Measurements from ENCODE around the gene L1CAM. TPM values are rescaled to one million over a fixed set of nuclear protein-coding genes. Genes with fewer than 3 reads are reported as not detected.

L1CAM gene
- total RNA-seq, 2 donors from 2014 or later = 1.1 to 1.8 TPM

DNA sequence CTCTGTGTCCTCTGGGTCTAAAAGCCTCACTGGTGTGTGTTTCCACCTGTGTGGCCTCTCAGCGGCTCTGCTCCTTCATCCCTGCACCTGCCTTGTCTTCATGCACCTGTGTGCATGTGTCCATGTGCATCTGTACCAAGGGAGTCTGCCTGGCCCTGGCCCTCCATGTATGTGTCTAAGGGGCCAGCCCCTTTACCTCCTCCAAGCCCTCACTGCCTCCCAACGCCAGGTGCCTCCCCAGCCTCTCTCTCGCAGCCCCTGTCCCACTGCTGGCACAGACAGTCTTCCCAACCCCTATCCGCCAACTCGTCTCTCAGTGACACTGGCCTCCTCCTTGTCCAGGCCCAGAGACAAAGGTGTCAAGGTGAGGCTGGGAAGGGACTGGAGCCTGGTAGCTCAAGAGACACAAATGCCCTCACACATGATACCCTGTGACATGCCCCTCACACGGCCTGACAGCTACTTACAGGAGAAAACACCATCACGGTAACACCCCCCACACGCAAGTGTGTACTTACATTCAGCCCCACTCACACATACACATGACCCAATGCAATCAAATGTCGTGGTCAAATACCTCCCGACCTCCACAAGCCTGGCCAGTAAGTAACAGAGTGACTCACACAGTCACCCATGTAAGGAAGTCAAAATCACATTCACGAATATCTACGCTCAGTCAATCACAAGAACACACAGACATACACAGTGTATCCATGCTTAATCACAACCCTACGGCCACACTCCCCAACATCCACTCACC lies 11.4 kb downstream of the L1CAM start:
- Mint-ChIP-seq H3K36me3 (no peaks in the 10 kb centered on the region), H3K9me3 (peaks cover 4% of the 10 kb centered on the region in 2 donors), H3K27ac (peak overlapping the region in 1 of 2 donors; percentile 14)
- DNase-seq (ENCODE audit: low spot score in 2 of 2) (no peak), ATAC-seq (no peak)

GRCh38 chrX:153874085-153874365 lies 11.9 kb downstream of the L1CAM start:
- H3K9me3 Mint-ChIP-seq = peaks cover 4% of the 10 kb centered on the region in 2 donors
- peak overlapping the region in 1 of 2 donors; percentile 14 for H3K27ac Mint-ChIP-seq
- H3K36me3 Mint-ChIP-seq = no peaks in the 10 kb centered on the region
- DNase-seq (ENCODE audit: low spot score in 2 of 2) (no peak), ATAC-seq (no peak)

DNA sequence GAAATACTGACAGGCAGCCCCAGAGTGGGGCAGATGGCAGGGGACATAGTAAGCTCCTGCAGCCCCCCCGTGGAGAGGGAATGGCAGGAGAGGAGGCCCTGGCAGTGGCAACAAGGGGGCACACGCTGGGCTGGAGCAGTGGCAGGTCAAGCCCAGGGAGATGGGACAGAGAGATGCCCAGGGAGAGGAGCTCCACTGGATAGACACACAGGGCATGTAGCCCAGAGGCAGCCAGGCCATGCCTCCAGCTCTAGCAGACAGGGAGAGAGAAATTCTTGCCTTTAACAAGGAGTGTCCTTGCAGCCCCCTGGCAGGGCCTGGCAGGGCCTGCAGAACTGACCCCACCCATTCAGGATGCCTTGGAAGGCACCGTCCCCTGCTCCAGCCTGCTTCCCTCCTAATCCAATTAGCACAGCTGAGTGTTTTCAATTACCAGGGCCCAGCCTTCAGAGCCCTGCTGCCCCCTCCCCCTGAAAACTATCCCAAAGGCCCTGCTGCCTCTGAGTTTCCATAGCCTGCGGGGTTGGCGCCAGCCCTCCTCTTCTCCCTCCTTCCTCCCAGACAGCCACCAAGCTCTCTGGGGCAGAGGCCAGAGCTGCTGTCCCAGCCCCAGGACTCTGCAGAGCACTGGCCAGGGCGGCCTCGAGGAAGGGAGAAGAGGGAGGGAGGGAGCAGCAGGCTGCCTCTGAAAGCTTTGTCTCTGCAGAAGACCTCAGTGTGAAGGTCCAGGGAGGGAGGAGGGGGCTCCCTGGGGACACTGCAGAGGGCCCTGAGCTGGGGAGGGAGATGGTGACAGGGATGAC lies 12.5 kb downstream of the L1CAM start:
- no peaks in the 10 kb centered on the region for H3K36me3 Mint-ChIP-seq
- ATAC-seq = no peak
- H3K27ac Mint-ChIP-seq = no peak overlapping the region
- DNase-seq (ENCODE audit: low spot score in 2 of 2) = no peak
- peaks cover 4% of the 10 kb centered on the region in 2 donors for H3K9me3 Mint-ChIP-seq

DNA sequence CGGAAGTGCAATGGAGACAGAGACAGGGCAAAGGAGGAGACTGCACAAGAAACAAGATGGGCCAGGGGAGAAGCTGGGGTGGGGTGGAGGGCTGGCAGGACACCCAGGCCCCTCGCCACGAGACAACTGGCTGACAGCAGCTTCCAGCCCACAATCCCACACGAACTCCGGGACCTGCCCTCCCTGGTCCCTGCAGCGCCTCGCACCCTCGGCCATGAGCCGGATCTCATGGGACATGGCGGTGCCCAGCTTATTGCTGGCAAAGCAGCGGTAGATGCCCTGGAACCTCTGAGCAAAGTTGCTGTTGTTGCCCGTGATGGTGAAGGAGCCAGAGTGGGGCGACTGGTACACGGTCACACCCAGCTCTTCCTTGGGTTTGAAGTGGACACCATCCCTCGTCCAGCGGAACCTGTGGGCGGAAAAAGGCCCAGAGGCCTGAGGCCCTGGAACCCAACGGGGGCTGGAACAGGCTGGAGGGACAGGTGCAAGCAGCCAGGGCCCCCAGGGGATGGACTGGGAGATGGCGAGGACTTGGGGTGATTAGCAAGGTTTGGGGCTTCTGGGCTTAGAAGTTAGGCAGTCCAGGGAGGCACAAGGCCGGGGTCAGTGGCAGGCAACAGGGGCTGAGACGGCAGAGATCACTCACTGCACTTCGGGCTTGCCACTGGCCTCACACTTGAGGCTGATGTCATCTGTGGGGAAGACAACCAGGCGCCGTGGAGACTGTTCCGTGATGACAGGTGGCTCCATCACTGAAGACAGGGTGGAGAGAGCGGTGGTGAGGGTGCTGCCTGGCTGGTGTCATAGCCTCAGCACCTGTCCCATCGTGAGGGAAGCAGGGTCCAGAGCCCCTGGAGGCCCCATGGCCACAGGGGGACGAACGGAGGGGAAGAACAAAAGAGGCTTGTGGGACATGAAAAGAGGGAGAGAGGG lies 13.8 kb downstream of the L1CAM start:
- ATAC-seq (no peak), DNase-seq (ENCODE audit: low spot score in 2 of 2) (no peak)
- H3K27ac Mint-ChIP-seq = no peak overlapping the region
- peaks cover 4% of the 10 kb centered on the region in 2 donors for H3K9me3 Mint-ChIP-seq
- no peaks in the 10 kb centered on the region for H3K36me3 Mint-ChIP-seq

GRCh38 chrX:153871451-153871850 lies 14.5 kb downstream of the L1CAM start:
- Mint-ChIP-seq H3K27ac (no peak overlapping the region), H3K9me3 (peaks cover 4% of the 10 kb centered on the region in 2 donors), H3K36me3 (no peaks in the 10 kb centered on the region)
- no peak for DNase-seq (ENCODE audit: low spot score in 2 of 2)
- no peak for ATAC-seq

GRCh38 chrX:153870791-153871360 lies 15.1 kb downstream of the L1CAM start:
- Mint-ChIP-seq H3K27ac (no peak overlapping the region), H3K36me3 (no peaks in the 10 kb centered on the region), H3K9me3 (peaks cover 0 to 4% of the 10 kb centered on the region in 2 donors)
- no peak for ATAC-seq
- no peak for DNase-seq (ENCODE audit: low spot score in 2 of 2)

- peaks cover 0 to 4% of the 10 kb centered on the region in 2 donors for H3K9me3 Mint-ChIP-seq
- no peak overlapping the region for H3K27ac Mint-ChIP-seq
- DNase-seq (ENCODE audit: low spot score in 2 of 2) (no peak), ATAC-seq (no peak)
- no peaks in the 10 kb centered on the region for H3K36me3 Mint-ChIP-seq
These were observed 15.7 kb downstream of the L1CAM start for GRCh38 chrX:153870288-153870690.

GRCh38 chrX:153869473-153870287 lies 16.3 kb downstream of the L1CAM start:
- DNase-seq (ENCODE audit: low spot score in 2 of 2) = no peak

DNA sequence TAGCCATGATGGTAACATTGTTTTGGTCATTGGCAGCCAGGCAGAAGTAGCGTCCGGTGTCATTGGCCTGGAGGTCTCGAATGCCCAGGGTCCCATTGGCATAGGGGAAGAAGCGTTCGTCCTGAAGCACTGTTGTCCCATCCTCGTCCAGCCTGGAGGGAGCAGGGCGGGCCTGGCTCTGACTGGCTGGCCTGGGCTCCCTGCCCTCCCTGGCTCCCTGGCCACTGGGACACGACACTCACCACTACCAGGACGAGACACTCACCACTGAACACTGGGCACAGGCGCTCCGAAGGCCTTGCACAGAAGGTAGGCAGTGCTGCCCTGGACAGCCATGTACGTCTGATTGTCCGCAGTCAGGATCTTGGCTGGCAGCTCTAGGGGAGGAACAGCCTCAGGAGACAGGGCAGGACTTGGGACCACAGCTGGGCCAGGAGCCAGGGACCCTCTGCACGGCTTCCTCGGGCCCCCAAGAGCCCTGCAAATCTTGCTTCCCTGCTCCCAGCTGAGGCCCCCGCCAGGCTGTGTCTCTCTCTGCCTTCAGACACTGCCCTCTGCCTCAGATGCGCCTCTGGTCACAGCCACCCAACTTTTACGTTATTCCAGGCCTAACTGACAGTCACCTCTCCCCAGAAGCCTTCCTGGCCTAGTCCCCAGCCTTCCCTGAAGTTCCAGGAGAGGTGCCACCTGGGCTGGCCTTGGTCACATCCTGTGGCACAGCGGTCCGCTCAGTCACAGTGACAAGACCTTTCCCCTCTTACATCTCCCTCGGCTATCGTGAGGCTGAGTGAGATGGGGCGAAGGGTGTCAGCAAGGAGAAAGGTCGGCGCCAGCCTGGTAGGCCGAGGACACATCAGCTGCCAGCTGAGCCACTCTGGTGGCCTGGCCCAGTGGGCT lies 17.1 kb downstream of the L1CAM start:
- ATAC-seq (no peak), DNase-seq (ENCODE audit: low spot score in 2 of 2) (no peak)
- H3K36me3 Mint-ChIP-seq = no peaks in the 10 kb centered on the region
- no peaks in the 10 kb centered on the region for H3K9me3 Mint-ChIP-seq
- H3K27ac Mint-ChIP-seq = no peak overlapping the region

More at GRCh38 chrX:153869473-153870287, 16.3 kb downstream of the L1CAM start:
- no peak for ATAC-seq
- Mint-ChIP-seq H3K36me3 (no peaks in the 10 kb centered on the region), H3K27ac (no peak overlapping the region), H3K9me3 (peaks cover 0 to 2% of the 10 kb centered on the region in 2 donors)

DNA sequence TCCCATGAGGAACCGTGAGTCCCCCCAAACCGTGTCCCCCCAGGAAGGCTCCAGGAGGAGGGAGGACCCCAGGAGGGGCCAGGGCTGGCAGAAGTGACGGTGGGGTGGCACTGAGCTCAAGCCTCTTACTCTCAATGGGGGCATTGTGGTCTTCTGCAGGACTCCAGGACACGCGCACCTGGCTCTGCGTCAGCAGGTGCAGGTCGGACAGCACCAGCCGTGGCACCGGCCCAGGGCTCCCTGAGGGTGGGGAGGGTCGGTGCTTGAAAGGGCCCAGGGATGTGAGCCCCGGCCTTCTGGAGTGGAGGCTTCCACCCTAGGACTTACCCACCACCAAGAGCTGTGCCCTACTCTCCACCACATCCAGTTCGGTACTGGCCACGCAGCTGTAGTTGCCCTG lies 18.3 kb downstream of the L1CAM start:
- no peak overlapping the region for H3K27ac Mint-ChIP-seq
- ATAC-seq (no peak), DNase-seq (ENCODE audit: low spot score in 2 of 2) (no peak)
- no peaks in the 10 kb centered on the region for H3K9me3 Mint-ChIP-seq
- no peaks in the 10 kb centered on the region for H3K36me3 Mint-ChIP-seq

- no peak overlapping the region for H3K27ac Mint-ChIP-seq
- no peaks in the 10 kb centered on the region for H3K9me3 Mint-ChIP-seq
- no peak for ATAC-seq
- H3K36me3 Mint-ChIP-seq = no peaks in the 10 kb centered on the region
- no peak for DNase-seq (ENCODE audit: low spot score in 2 of 2)
These were observed 18.8 kb downstream of the L1CAM start for GRCh38 chrX:153867139-153867538.

DNA sequence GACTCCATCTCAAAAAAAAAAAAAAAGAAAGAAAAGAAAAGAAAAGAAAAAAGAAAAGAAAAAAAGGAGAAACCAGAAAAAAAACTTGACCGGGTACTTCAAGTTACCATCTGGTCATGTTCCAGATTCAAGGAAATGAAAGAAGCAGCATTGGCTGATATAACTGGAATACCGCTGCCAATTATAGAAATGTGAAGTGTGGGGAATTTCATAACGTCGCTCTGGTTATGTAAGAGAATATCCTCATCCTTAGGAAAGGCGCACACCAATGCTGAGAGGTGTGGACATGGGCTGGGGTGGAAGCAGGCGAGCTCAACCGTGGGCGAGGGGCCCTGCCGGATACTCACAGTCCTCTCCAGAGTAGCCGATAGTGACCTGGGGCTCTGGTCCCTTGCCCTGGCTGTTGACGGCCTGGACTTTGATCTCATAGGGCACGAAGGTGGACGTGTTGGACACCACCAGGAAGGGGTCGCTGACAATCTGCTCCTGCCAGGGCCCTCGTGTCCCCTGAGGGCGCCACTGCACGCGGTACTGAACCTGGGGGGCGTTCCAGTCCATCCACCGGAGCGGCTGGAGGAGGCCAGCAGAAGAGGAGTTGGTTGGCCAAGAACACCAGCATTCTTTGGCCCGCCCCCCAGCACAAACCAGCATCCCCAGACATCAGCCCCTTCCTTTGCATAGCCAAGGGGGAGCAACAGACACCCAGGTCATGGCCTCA lies 19.5 kb downstream of the L1CAM start:
- ATAC-seq = no peak
- DNase-seq (ENCODE audit: low spot score in 2 of 2) = no peak
- Mint-ChIP-seq H3K36me3 (no peaks in the 10 kb centered on the region), H3K9me3 (no peaks in the 10 kb centered on the region), H3K27ac (no peak overlapping the region)

DNA sequence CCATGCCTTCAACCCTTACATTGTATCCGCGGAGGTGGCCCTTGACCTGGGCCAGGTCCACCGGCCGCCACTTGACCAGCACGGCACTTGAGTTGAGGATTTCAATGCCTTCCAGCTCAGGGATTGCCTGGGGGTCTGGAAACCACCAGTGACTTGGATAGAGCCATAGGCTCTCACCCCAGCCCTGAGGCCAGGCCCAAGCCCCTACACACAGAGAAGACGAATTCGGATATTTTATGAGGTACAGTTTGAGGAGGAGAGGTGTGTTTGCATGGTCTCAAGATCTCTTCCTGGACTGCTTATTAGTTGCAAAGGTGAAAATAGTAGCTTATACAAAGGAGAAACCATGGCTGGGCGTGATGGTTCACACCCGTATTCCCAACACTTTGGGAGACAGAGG lies 20.3 kb downstream of the L1CAM start:
- Mint-ChIP-seq H3K9me3 (no peaks in the 10 kb centered on the region), H3K27ac (no peak overlapping the region), H3K36me3 (no peaks in the 10 kb centered on the region)
- ATAC-seq (no peak), DNase-seq (ENCODE audit: low spot score in 2 of 2) (no peak)

DNA sequence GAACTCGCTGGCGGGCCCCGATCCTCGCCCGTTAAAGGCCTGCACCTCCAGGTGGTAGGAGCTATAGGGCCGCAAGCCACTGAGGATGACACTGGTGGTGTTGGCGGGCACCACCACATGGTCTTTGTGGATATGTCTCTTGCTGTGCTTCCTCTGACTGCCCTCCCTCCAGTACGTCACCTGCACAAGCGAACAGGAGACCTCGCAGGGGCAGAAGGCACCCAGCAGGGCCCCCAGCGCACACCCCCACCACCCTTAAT lies 20.7 kb downstream of the L1CAM start:
- ATAC-seq (no peak), DNase-seq (ENCODE audit: low spot score in 2 of 2) (no peak)
- H3K9me3 Mint-ChIP-seq = no peaks in the 10 kb centered on the region
- no peak overlapping the region for H3K27ac Mint-ChIP-seq
- H3K36me3 Mint-ChIP-seq = no peaks in the 10 kb centered on the region

Measured in activated naive CD4-positive, alpha-beta T cell treated with anti-CD3 and anti-CD28 coated beads, Interleukin-2, amount 50 U/mL, for 72 hours (primary cell).